H1 (cell line): Measurements from ENCODE around the gene PRKCA. TPM values are rescaled to one million over a fixed set of nuclear protein-coding genes. Genes with fewer than 3 reads are reported as not detected.

Source experiments
- ATF3 ChIP-seq: IDR thresholded peaks from 2 replicates; pipeline ENCODE4 v1.6.1; 2011; ENCODE audit warnings: low read depth, mild to moderate bottlenecking, low read length; ENCODE audit not compliant: insufficient read depth
- GTF2F1 ChIP-seq: IDR thresholded peaks from 2 replicates; pipeline ENCODE4 v1.6.1; 2012; ENCODE audit warnings: low read depth, low read length, improper control_type of control experiment, borderline replicate concordance
- HDAC2 ChIP-seq, 2 experiments: fragments of 300-600 bp in 1 of 2; sonication (generic) in 1 of 2; IDR thresholded peaks; 2 replicates each; pipeline ENCODE4 v1.6.1; 2011 to 2012; ENCODE audit warnings: low read depth in 2 of 2, low read length in 2 of 2, mild to moderate bottlenecking in 2 of 2, moderate library complexity in 2 of 2, borderline replicate concordance in 1 of 2, inconsistent platforms in 1 of 2
- HDAC6 ChIP-seq: IDR thresholded peaks from one replicate; pipeline ENCODE4 v1.7.1; 2012; ENCODE audit warnings: low read depth, mild to moderate bottlenecking, inconsistent platforms, low read length, moderate library complexity
- NRF1 ChIP-seq: IDR thresholded peaks from 2 replicates; pipeline ENCODE4 v1.6.1; 2011; ENCODE audit warnings: mild to moderate bottlenecking, low read depth, low read length, improper control_type of control experiment
- POLR2A ChIP-seq, 2 experiments: IDR thresholded peaks; 1 replicate in 1 of 2; 2 replicates in 1 of 2; pipeline ENCODE4 v1.6.1; 2011; ENCODE audit warnings: low read depth in 2 of 2, low read length in 2 of 2, mild to moderate bottlenecking in 2 of 2; ENCODE audit errors: control extremely low read depth in 1 of 2
- SIRT6 ChIP-seq: IDR thresholded peaks from one replicate; pipeline ENCODE4 v1.7.1; 2012; ENCODE audit warnings: low read length, inconsistent platforms
- polyA plus RNA-seq, 7 experiments: library from polyadenylated mRNA; depleted of rRNA in 3 of 7; stranded (reverse) in 5 of 7; unstranded in 2 of 7; fragments of >200 nt in 5 of 7; fragments of 200-250 nt in 2 of 7; gene quantifications; 1 replicate in 5 of 7; 2 replicates in 1 of 7; 4 replicates in 1 of 7; pipeline versions ENCODE4 v1.2.1 to v1.2.3, GENCODE V29; 2011 to 2013; ENCODE audit warnings: missing spikeins in 2 of 7, mixed read lengths in 2 of 7
- total RNA-seq: library from RNA; stranded (reverse); fragmentation: NEBNext Ultra II Directional; extraction: Animal tissue kit (Norgen Biotek cat#: 25700); gene quantifications from 2 replicates; pipeline ENCODE4 v1.2.1, GENCODE V29; 2021

Gene PRKCA
- total and polyA plus RNA-seq, 2 of the 8 experiments (the other 6 are each of a cell fraction or from before 2014, with no cell fraction given): 5.8 to 17.8 TPM

- TF ChIP-seq SIRT6: no peak
- no peak for TF ChIP-seq HDAC6
- TF ChIP-seq GTF2F1: no peak
- TF ChIP-seq ATF3: no peak
- TF ChIP-seq HDAC2 (IDR thresholded peaks at IDR 0.05; ENCODE audit: borderline replicate concordance in 1 of 2, low read depth in 2 of 2, low read length in 2 of 2): no peak
- no peak for TF ChIP-seq NRF1
- TF ChIP-seq POLR2A (IDR thresholded peaks at IDR 0.05; ENCODE audit: control extremely low read depth in 1 of 2, low read depth in 2 of 2, low read length in 2 of 2): no peak
- TF ChIP-seq, all 59 proteins: peak for 0
Observed at GRCh38 chr17:66647391-66647983, 345.1 kb downstream of the PRKCA start (continued).
